ENCODE results near the gene PDE5A.

GRCh38 chr4:119625761-119626160 is 2.8 kb downstream of the PDE5A start:
- TF ChIP-seq CTCF (optimal IDR thresholded peaks at IDR 0.05 in 1 of 3, IDR thresholded peaks at IDR 0.05 in 1 of 3, conservative IDR thresholded peaks at IDR 0.05 in 1 of 3; ENCODE audit: extremely low read depth in 1 of 3, insufficient read depth in 2 of 3, low read length in 3 of 3) (no peak), EZH2 (IDR thresholded peaks at IDR 0.05; ENCODE audit: low read length) (no peak)

Measured in keratinocyte (primary cell).